DOHH2 (cell line): Measurements from ENCODE around the gene TMEM161A.

ENCODE experiments used
- EZH2phosphoT487 ChIP-seq: fragments of 200-600 bp; sonication (generic); IDR thresholded peaks from 2 replicates; pipeline ENCODE4 v1.6.1; 2017; ENCODE audit warnings: borderline replicate concordance, mild to moderate bottlenecking, antibody characterized with exemption, low read length, moderate library complexity, mixed read lengths
- TF ChIP-seq, protein P1 (sequence below): fragments of 200-600 bp; sonication (generic); IDR thresholded peaks from one replicate; pipeline ENCODE4 v1.5.1; 2014; ENCODE audit warnings: antibody characterized with exemption, mild to moderate bottlenecking, low read depth, low read length; ENCODE audit not compliant: poor library complexity, severe bottlenecking

DNA sequence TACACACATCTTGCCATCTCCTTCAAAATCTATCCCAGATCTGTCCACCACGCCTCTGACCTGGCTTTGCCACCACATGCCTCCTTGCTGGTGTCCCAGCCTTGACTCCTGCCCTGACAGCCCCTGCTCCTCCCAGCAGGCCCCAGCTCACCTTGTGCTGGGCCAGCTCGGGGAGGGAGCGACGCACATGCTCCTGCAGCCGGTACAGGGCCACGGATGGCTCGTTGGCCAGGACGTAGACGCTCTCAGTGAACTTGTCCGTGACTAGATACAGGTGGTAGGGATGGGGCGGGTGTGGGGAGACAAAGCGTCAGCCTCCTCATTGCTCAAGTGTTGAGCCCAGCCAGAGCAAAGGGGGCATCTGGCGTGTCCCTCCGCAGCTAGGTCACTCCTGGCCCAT is 48.5 kb upstream of the TMEM161A start:
- TF ChIP-seq, protein P1, sequence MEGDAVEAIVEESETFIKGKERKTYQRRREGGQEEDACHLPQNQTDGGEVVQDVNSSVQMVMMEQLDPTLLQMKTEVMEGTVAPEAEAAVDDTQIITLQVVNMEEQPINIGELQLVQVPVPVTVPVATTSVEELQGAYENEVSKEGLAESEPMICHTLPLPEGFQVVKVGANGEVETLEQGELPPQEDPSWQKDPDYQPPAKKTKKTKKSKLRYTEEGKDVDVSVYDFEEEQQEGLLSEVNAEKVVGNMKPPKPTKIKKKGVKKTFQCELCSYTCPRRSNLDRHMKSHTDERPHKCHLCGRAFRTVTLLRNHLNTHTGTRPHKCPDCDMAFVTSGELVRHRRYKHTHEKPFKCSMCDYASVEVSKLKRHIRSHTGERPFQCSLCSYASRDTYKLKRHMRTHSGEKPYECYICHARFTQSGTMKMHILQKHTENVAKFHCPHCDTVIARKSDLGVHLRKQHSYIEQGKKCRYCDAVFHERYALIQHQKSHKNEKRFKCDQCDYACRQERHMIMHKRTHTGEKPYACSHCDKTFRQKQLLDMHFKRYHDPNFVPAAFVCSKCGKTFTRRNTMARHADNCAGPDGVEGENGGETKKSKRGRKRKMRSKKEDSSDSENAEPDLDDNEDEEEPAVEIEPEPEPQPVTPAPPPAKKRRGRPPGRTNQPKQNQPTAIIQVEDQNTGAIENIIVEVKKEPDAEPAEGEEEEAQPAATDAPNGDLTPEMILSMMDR = no peak
- no peak for TF ChIP-seq EZH2phosphoT487
